ENCODE measurements around the gene ORC2. TPM values are rescaled to one million over a fixed set of nuclear protein-coding genes. Genes with fewer than 3 reads are reported as not detected.
A peak's percentile ranks its signal among the peaks of the same experiment; 100 is the strongest.

The ORC2 gene
- total RNA-seq, 4 donors from 2014 or later = 17.8 to 32.3 (median 20.1) TPM

GRCh38 chr2:200913654-200914053 is 49.8 kb downstream of the ORC2 start:
- Histone ChIP-seq H3K27me3 (no peaks in the 10 kb centered on the region), H3K4me1 (no peaks in the 10 kb centered on the region), H3K4me3 (no peak overlapping the region), H3K27ac (no peak overlapping the region), H3K36me3 (peaks cover 0 to 97% (median 13%) of the 10 kb centered on the region in 3 donors), H3K9me3 (no peaks in the 10 kb centered on the region)
- DNase-seq (ENCODE audit: low spot score in 2 of 2) = no peak
- TF ChIP-seq, protein P1, sequence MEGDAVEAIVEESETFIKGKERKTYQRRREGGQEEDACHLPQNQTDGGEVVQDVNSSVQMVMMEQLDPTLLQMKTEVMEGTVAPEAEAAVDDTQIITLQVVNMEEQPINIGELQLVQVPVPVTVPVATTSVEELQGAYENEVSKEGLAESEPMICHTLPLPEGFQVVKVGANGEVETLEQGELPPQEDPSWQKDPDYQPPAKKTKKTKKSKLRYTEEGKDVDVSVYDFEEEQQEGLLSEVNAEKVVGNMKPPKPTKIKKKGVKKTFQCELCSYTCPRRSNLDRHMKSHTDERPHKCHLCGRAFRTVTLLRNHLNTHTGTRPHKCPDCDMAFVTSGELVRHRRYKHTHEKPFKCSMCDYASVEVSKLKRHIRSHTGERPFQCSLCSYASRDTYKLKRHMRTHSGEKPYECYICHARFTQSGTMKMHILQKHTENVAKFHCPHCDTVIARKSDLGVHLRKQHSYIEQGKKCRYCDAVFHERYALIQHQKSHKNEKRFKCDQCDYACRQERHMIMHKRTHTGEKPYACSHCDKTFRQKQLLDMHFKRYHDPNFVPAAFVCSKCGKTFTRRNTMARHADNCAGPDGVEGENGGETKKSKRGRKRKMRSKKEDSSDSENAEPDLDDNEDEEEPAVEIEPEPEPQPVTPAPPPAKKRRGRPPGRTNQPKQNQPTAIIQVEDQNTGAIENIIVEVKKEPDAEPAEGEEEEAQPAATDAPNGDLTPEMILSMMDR (IDR thresholded peaks at IDR 0.05) = no peak
- TF ChIP-seq POLR2A (IDR thresholded peaks at IDR 0.05) (no peak), EP300 (IDR thresholded peaks at IDR 0.05) (no peak)

- TF ChIP-seq, protein P1 (IDR thresholded peaks at IDR 0.05) = no peak
- no peak for TF ChIP-seq POLR2A (IDR thresholded peaks at IDR 0.05)
- no peak for TF ChIP-seq EP300 (IDR thresholded peaks at IDR 0.05)
- 92 to 94% methylated on average over 4 of the region's 4 CpGs for WGBS, 2 donors
- Histone ChIP-seq H3K4me3 (no peak overlapping the region), H3K27ac (no peak overlapping the region), H3K27me3 (no peaks in the 10 kb centered on the region), H3K4me1 (no peaks in the 10 kb centered on the region), H3K9me3 (no peaks in the 10 kb centered on the region), H3K36me3 (peaks cover 0 to 94% (median 13%) of the 10 kb centered on the region in 3 donors)
- no peak for DNase-seq (ENCODE audit: low spot score in 2 of 2)
Observed at GRCh38 chr2:200909958-200910357, 53.5 kb downstream of the ORC2 start.

GRCh38 chr2:200905618-200906296 is 57.7 kb downstream of the ORC2 start:
- Histone ChIP-seq H3K4me1 (no peaks in the 10 kb centered on the region), H3K27me3 (no peaks in the 10 kb centered on the region), H3K27ac (no peak overlapping the region), H3K9me3 (no peaks in the 10 kb centered on the region), H3K36me3 (peaks cover 0 to 81% (median 6%) of the 10 kb centered on the region in 3 donors), H3K4me3 (no peak overlapping the region)
- TF ChIP-seq, protein P1 (IDR thresholded peaks at IDR 0.05) = peak; percentile 27 to 62 (median 52)
- TF ChIP-seq POLR2A (IDR thresholded peaks at IDR 0.05) = no peak
- no peak for TF ChIP-seq EP300 (IDR thresholded peaks at IDR 0.05)
- peak in 1 of 2 donors; percentile 48 for DNase-seq (ENCODE audit: low spot score in 2 of 2)
- WGBS, 2 donors = 46 to 55% methylated on average over 2 of the region's 2 CpGs

DNA sequence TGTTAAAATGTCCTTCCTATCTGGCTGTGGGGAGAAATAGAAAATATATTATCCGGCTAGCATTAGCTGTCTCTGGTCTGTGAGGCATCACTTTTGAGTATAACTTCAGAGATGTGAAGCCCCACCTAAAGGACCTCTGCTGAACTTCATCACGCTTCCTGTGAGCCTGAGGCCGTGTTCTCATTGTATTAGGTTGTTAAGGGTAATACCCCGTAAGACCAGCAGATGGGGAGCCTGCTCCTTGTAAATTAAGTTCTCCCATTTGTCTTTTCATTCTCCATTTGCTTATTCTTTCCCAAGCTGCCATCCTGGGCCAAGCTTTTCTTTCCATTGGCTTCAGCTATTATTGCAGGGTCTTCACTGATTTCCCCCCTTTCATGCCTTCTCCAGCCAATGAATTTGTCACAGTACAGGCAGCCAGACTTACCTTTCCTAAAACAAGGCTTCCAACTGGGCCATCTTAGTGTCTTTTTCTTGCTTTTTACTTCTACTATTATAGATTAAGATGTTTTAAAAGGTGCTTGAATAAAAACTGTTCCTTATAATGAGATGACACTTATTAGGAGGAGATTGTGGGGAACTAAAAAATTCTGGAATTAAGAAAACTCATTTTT is 61.9 kb downstream of the ORC2 start:
- H3K27ac ChIP-seq = no peak overlapping the region
- TF ChIP-seq EP300 (IDR thresholded peaks at IDR 0.05) (no peak), POLR2A (IDR thresholded peaks at IDR 0.05) (no peak)
- TF ChIP-seq, protein P1 (IDR thresholded peaks at IDR 0.05) = peak; percentile 58 to 79 (median 66)
- no peaks in the 10 kb centered on the region for H3K9me3 ChIP-seq
- peak; percentile 30 to 87 for DNase-seq (ENCODE audit: low spot score in 2 of 2)
- no peaks in the 10 kb centered on the region for H3K4me1 ChIP-seq
- H3K36me3 ChIP-seq = peaks cover 2 to 82% (median 4%) of the 10 kb centered on the region in 3 donors
- H3K27me3 ChIP-seq = no peaks in the 10 kb centered on the region
- H3K4me3 ChIP-seq = no peak overlapping the region
- WGBS, 2 donors = 9 to 13% methylated on average over 4 of the region's 4 CpGs

- TF ChIP-seq EP300 (IDR thresholded peaks at IDR 0.05) (no peak), POLR2A (IDR thresholded peaks at IDR 0.05) (no peak)
- TF ChIP-seq, protein P1 (IDR thresholded peaks at IDR 0.05) = no peak
- DNase-seq (ENCODE audit: low spot score in 2 of 2) = no peak
- Histone ChIP-seq H3K36me3 (peaks cover 2 to 84% (median 4%) of the 10 kb centered on the region in 3 donors), H3K4me1 (no peaks in the 10 kb centered on the region), H3K27ac (no peak overlapping the region), H3K27me3 (no peaks in the 10 kb centered on the region), H3K4me3 (no peak overlapping the region), H3K9me3 (no peaks in the 10 kb centered on the region)
Observed at GRCh38 chr2:200899482-200899881, 64.0 kb downstream of the ORC2 start.
